HepG2 (cell line): Measurements from ENCODE around the gene HSDL1. TPM values are rescaled to one million over a fixed set of nuclear protein-coding genes. Genes with fewer than 3 reads are reported as not detected.

Experiments used
- FOXC1 ChIP-seq: sonication (generic); formaldehyde crosslinking; IDR thresholded peaks from 2 replicates; pipeline ENCODE4 v1.8.0; 2022; ENCODE audit warnings: mild to moderate bottlenecking, missing genetic modification reagents, borderline replicate concordance
- GABPB1 ChIP-seq: IDR thresholded peaks from 2 replicates; pipeline ENCODE4 v1.6.1; 2016; ENCODE audit warnings: mild to moderate bottlenecking, missing genetic modification reagents, moderate library complexity, missing compliant biosample characterization
- GATAD1 ChIP-seq: IDR thresholded peaks from 2 replicates; pipeline ENCODE4 v1.6.1; 2016; ENCODE audit warnings: missing genetic modification reagents, missing compliant biosample characterization
- HNF4G ChIP-seq, 2 experiments: sonication (generic) in 1 of 2; formaldehyde crosslinking in 1 of 2; IDR thresholded peaks; 2 replicates each; pipeline versions ENCODE4 v1.4.0 to v1.6.1; 2011 to 2020; ENCODE audit warnings: borderline replicate concordance in 2 of 2, low read depth in 2 of 2, mild to moderate bottlenecking in 2 of 2, low read length in 1 of 2, missing genetic modification reagents in 1 of 2, moderate library complexity in 1 of 2
- IRF2 ChIP-seq: IDR thresholded peaks from 2 replicates; pipeline ENCODE4 v1.6.1; 2018; ENCODE audit warnings: missing genetic modification reagents, missing compliant biosample characterization
- KLF16 ChIP-seq, 2 experiments: sonication (generic) in 1 of 2; formaldehyde crosslinking in 1 of 2; IDR thresholded peaks; 2 replicates each; pipeline versions ENCODE4 v1.6.1 to v1.8.0; 2016 to 2023; ENCODE audit warnings: missing genetic modification reagents in 2 of 2, missing compliant biosample characterization in 1 of 2
- LCORL ChIP-seq, 2 experiments: fragments of 450-650 bp in 1 of 2; sonication (generic) in 1 of 2; formaldehyde crosslinking in 1 of 2; IDR thresholded peaks; 2 replicates each; pipeline versions ENCODE4 v1.5.0 to v1.6.1; 2017 to 2020; ENCODE audit warnings: antibody characterized with exemption in 1 of 2, missing genetic modification reagents in 1 of 2
- MLLT10 ChIP-seq: sonication (generic); formaldehyde crosslinking; IDR thresholded peaks from 2 replicates; pipeline ENCODE4 v1.4.0; 2020; ENCODE audit warnings: missing genetic modification reagents
- NR2F6 ChIP-seq, 2 experiments: IDR thresholded peaks; 2 replicates each; pipeline ENCODE4 v1.6.1; 2016; ENCODE audit warnings: antibody characterized with exemption in 1 of 2, mild to moderate bottlenecking in 1 of 2
- SAP130 ChIP-seq: IDR thresholded peaks from 2 replicates; pipeline ENCODE4 v1.6.1; 2016; ENCODE audit warnings: low read depth
- SMAD3 ChIP-seq: sonication (generic); formaldehyde crosslinking; IDR thresholded peaks from 2 replicates; pipeline ENCODE4 v1.4.0; 2020; ENCODE audit warnings: missing genetic modification reagents
- SMC3 ChIP-seq: IDR thresholded peaks from 2 replicates; pipeline ENCODE4 v1.6.1; 2011; ENCODE audit warnings: low read length, improper control_type of control experiment
- TBX2 ChIP-seq: sonication (generic); formaldehyde crosslinking; IDR thresholded peaks from 2 replicates; pipeline ENCODE4 v1.5.0; 2020; ENCODE audit warnings: missing genetic modification reagents, mild to moderate bottlenecking, borderline replicate concordance
- YY1 ChIP-seq: IDR thresholded peaks from 2 replicates; pipeline ENCODE4 v1.6.1; 2011; ENCODE audit warnings: low read length, low read depth, moderate library complexity, mild to moderate bottlenecking; ENCODE audit not compliant: insufficient read depth, insufficient replicate concordance
- ZNF292 ChIP-seq: sonication (generic); formaldehyde crosslinking; IDR thresholded peaks from 2 replicates; pipeline ENCODE4 v1.8.1; 2022; ENCODE audit warnings: mild to moderate bottlenecking, low read depth, missing genetic modification reagents, borderline replicate concordance
- ZNF556 ChIP-seq: sonication (generic); formaldehyde crosslinking; IDR thresholded peaks from 2 replicates; pipeline ENCODE4 v1.4.0; 2020; ENCODE audit warnings: mild to moderate bottlenecking, missing genetic modification reagents, borderline replicate concordance
- polyA plus RNA-seq, 8 experiments: library from polyadenylated mRNA; depleted of rRNA in 3 of 8; stranded (reverse) in 7 of 8; unstranded in 1 of 8; fragments of >200 nt; fragmentation: Illumina TruSeq in 4 of 8; extraction: Trizol in 4 of 8; gene quantifications; 2 replicates each; pipeline versions ENCODE4 v1.2.1 to v1.2.3, GENCODE V29; 2011 to 2016; ENCODE audit warnings: low read depth in 4 of 8, missing spikeins in 1 of 8, mixed read lengths in 1 of 8; ENCODE audit not compliant: insufficient read depth in 1 of 8
- total RNA-seq, 5 experiments: library from RNA; depleted of rRNA; stranded (reverse); fragments of >200 nt; fragmentation: Illumina TruSeq; extraction: Trizol; gene quantifications; 2 replicates each; pipeline ENCODE4 v1.2.3, GENCODE V29; 2016; ENCODE audit warnings: low read depth in 1 of 5
- TF ChIP-seq, protein P1 (sequence below): sonication (generic); formaldehyde crosslinking; IDR thresholded peaks from 2 replicates; pipeline ENCODE4 v1.4.0; 2020; ENCODE audit warnings: missing genetic modification reagents, borderline replicate concordance
- TF ChIP-seq, protein P2 (sequence below): sonication (generic); formaldehyde crosslinking; IDR thresholded peaks from 2 replicates; pipeline ENCODE4 v1.4.0; 2020; ENCODE audit warnings: missing genetic modification reagents, low read depth, mild to moderate bottlenecking, borderline replicate concordance
- TF ChIP-seq, protein P3 (sequence below): IDR thresholded peaks from 2 replicates; pipeline ENCODE4 v1.6.1; 2016; ENCODE audit warnings: missing compliant biosample characterization, missing genetic modification reagents, borderline replicate concordance
- TF ChIP-seq, protein P4 (sequence below): sonication (generic); formaldehyde crosslinking; IDR thresholded peaks from 2 replicates; pipeline ENCODE4 v1.4.0; 2020; ENCODE audit warnings: mild to moderate bottlenecking, low read depth, missing genetic modification reagents

Gene HSDL1
- total and polyA plus RNA-seq, 2 of the 13 experiments (the other 11 are each of a cell fraction or from before 2014, with no cell fraction given), result 49.2 to 49.7 TPM

DNA sequence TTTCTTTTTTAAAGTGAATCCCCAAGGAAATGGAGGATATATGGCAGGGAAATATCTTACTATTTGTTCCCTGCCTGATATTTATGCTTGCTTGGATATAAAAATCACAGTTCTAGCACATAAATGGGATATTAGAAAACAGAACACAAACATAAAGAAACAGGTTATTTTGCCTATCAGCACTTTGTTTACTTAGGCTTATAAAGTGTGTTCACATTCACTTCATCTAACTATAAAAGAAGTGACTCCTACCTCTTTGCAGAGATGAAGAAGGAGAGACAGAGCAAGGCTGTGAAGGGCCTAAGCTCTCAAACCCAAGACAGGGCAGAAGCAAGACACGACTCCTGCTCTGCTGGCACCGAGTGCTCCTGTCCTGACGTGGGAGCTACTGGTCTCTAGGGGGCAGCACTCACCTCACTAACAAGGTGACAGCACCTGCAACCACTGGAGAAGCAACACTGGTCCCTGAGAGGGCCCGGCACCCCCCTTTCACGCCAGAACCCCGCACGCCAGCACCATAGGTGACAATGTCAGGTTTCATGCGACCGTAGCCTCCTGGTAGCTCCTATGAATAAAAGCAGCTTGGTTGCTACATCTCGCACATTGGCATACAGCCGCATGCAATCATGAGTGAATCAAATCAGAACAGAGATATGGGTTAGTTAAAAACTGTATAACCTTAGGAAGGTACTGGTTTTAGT, 60.3 kb downstream of the HSDL1 start (continued):
- TF ChIP-seq NR2F6 (IDR thresholded peaks at IDR 0.05) (no peak), NR2F6 (CRISPR knock-in tag; IDR thresholded peaks at IDR 0.05) (0 out of 2 replicates have a peak, but pooled peaks have one; percentile 13), KLF16 (CRISPR knock-in tag; IDR thresholded peaks at IDR 0.05) (0 out of 4 replicates have a peak, but pooled peaks of 1 of the 2 experiments have one; percentile 39), HNF4G (IDR thresholded peaks at IDR 0.05; ENCODE audit: borderline replicate concordance, low read depth, low read length) (no peak), HNF4G (CRISPR knock-in tag; IDR thresholded peaks at IDR 0.05; ENCODE audit: borderline replicate concordance, low read depth) (peak; percentile 31; the same call in 1 of the 2 replicates), ZNF292 (CRISPR knock-in tag) (no peak), ZNF556 (CRISPR knock-in tag) (no peak), GABPB1 (CRISPR knock-in tag) (peak; percentile 62), SMC3 (peak; percentile 83), IRF2 (CRISPR knock-in tag) (0 out of 2 replicates have a peak, but pooled peaks have one; percentile 49), SMAD3 (0 out of 2 replicates have a peak, but pooled peaks have one; percentile 33), MLLT10 (no peak), YY1 (no peak), GATAD1 (peak; percentile 57; the same call in 1 of the 2 replicates), SAP130 (peak; percentile 69), LCORL (IDR thresholded peaks at IDR 0.05) (no peak), LCORL (CRISPR knock-in tag; IDR thresholded peaks at IDR 0.05) (peak; percentile 30; the same call in 1 of the 2 replicates), TBX2 (peak; percentile 33; the same call in 1 of the 2 replicates), FOXC1 (peak; percentile 41; the same call in 1 of the 2 replicates)
- TF ChIP-seq, protein P1, sequence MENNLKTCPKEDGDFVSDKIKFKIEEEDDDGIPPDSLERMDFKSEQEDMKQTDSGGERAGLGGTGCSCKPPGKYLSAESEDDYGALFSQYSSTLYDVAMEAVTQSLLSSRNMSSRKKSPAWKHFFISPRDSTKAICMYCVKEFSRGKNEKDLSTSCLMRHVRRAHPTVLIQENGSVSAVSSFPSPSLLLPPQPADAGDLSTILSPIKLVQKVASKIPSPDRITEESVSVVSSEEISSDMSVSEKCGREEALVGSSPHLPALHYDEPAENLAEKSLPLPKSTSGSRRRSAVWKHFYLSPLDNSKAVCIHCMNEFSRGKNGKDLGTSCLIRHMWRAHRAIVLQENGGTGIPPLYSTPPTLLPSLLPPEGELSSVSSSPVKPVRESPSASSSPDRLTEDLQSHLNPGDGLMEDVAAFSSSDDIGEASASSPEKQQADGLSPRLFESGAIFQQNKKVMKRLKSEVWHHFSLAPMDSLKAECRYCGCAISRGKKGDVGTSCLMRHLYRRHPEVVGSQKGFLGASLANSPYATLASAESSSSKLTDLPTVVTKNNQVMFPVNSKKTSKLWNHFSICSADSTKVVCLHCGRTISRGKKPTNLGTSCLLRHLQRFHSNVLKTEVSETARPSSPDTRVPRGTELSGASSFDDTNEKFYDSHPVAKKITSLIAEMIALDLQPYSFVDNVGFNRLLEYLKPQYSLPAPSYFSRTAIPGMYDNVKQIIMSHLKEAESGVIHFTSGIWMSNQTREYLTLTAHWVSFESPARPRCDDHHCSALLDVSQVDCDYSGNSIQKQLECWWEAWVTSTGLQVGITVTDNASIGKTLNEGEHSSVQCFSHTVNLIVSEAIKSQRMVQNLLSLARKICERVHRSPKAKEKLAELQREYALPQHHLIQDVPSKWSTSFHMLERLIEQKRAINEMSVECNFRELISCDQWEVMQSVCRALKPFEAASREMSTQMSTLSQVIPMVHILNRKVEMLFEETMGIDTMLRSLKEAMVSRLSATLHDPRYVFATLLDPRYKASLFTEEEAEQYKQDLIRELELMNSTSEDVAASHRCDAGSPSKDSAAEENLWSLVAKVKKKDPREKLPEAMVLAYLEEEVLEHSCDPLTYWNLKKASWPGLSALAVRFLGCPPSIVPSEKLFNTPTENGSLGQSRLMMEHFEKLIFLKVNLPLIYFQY (CRISPR knock-in tag), result no peak
- TF ChIP-seq, protein P2, sequence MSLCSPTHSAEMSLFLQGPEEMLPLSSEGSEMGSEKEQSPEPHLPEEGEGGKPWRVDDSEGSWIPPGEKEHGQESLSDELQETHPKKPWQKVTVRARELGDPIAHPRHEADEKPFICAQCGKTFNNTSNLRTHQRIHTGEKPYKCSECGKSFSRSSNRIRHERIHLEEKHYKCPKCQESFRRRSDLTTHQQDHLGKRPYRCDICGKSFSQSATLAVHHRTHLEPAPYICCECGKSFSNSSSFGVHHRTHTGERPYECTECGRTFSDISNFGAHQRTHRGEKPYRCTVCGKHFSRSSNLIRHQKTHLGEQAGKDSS (CRISPR knock-in tag), result peak; percentile 93
- TF ChIP-seq, protein P3, sequence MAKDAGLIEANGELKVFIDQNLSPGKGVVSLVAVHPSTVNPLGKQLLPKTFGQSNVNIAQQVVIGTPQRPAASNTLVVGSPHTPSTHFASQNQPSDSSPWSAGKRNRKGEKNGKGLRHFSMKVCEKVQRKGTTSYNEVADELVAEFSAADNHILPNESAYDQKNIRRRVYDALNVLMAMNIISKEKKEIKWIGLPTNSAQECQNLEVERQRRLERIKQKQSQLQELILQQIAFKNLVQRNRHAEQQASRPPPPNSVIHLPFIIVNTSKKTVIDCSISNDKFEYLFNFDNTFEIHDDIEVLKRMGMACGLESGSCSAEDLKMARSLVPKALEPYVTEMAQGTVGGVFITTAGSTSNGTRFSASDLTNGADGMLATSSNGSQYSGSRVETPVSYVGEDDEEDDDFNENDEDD, result 0 out of 2 replicates have a peak, but pooled peaks have one; percentile 22
- TF ChIP-seq, protein P4, sequence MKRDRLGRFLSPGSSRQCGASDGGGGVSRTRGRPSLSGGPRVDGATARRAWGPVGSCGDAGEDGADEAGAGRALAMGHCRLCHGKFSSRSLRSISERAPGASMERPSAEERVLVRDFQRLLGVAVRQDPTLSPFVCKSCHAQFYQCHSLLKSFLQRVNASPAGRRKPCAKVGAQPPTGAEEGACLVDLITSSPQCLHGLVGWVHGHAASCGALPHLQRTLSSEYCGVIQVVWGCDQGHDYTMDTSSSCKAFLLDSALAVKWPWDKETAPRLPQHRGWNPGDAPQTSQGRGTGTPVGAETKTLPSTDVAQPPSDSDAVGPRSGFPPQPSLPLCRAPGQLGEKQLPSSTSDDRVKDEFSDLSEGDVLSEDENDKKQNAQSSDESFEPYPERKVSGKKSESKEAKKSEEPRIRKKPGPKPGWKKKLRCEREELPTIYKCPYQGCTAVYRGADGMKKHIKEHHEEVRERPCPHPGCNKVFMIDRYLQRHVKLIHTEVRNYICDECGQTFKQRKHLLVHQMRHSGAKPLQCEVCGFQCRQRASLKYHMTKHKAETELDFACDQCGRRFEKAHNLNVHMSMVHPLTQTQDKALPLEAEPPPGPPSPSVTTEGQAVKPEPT (CRISPR knock-in tag), result no peak
